AG04449 (cell line): ENCODE results near the gene NPS.

Experiments used
- CTCF ChIA-PET: fragments of 350-600 bp; formaldehyde crosslinking; extraction: SDS; loops from one replicate; lab custom pipeline; 2021; ENCODE audit warnings: antibody characterized with exemption; lab: Yijun Ruan, JAX
- POLR2A ChIA-PET: fragments of 400-600, 350-600 bp; formaldehyde crosslinking; extraction: SDS; loops from one replicate; lab custom pipeline; 2020; ENCODE audit warnings: antibody characterized with exemption, inconsistent platforms; lab: Yijun Ruan, JAX
- DNase-seq: peaks from one replicate; pipeline ENCODE4 v3.0.0-alpha.2; 2010; ENCODE audit warnings: low read depth, low spot score
- H3K4me3 ChIP-seq: 2 replicates; pipeline ENCODE4 v1.5.1; 2011; ENCODE audit warnings: low read depth, mild to moderate bottlenecking, control low read depth, low read length
- CTCF ChIP-seq: IDR thresholded peaks from one replicate; pipeline ENCODE4 v1.5.1; 2011; ENCODE audit warnings: mild to moderate bottlenecking, moderate library complexity, low read length, control low read depth, inconsistent platforms; ENCODE audit not compliant: insufficient read depth; ENCODE audit errors: missing control alignments

NPS gene

DNA sequence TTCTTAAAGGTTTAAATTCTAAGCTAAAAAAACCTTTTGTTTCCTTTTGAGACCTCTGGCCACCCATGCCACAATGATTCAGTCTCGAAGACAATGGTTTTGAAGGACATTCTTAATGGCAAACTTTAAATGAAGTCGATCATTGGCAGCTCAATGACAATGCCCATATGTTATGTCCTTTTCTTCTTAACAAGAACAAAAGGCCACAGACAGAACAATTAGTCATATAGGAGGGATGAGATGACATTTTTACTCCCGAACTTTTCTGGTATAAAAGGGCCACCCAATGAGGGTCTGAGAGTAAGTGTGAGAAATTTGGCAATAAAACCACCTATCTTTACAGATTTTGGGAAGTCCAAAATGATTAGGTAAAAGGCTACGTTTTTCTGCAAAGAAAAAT lies at the start of gene NPS:
Gene NPS (plus strand): TSS at position 301 of the 400 bp plus-strand sequence. CDS start 60 bp downstream, at position 361.
- ChIA-PET POLR2A (no interaction called here), CTCF (no interaction called here)
- DNase-seq: no peak
- no peak for TF ChIP-seq CTCF
- no peak within 1 kb of the TSS for H3K4me3 ChIP-seq

DNA sequence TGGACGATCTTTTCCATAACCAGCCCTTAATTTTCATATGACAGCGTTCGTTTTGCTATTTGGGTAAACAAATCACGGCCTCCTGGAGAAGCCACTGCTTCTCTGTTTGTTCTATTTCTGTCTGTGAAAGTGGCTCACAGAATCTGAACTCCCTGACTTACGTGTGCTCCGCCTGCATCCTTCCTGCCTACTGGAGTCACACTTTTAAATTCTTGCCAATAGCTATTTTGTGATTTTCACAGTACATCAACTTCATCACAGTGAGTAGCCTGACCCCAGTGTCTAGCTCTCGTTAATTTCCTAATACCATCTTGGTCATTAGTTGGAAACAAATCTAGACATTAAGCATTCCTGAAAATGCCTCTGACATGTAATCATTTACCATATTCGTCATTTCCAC lies 49.0 kb upstream of the NPS start:
- DNase-seq: no peak
- no peak overlapping the region for H3K4me3 ChIP-seq
- ChIA-PET CTCF (no interaction called here), POLR2A (no interaction called here)
- TF ChIP-seq CTCF: no peak

DNA sequence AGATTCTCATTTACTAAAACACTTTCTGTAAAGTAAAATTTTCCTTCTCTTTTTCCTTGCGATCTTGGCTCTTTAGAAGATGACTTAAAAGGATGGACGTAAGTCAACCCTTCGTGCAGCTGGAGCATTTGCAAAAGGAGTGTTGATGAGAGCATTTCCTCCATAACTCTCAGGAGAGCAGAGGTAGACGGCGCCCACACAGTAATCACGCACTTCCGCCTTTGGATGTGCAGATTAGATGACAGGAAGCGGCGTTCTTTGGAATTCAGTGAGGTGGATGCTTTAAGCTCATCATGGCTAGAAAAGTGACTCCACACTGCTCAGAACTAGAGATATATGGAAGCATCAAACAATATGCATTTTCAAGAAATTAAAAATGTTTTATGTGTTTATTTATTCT lies 43.0 kb upstream of the NPS start:
- DNase-seq: no peak
- CTCF ChIA-PET: no interaction called here
- TF ChIP-seq CTCF: no peak
- POLR2A ChIA-PET: no interaction called here
- no peak overlapping the region for H3K4me3 ChIP-seq

DNA sequence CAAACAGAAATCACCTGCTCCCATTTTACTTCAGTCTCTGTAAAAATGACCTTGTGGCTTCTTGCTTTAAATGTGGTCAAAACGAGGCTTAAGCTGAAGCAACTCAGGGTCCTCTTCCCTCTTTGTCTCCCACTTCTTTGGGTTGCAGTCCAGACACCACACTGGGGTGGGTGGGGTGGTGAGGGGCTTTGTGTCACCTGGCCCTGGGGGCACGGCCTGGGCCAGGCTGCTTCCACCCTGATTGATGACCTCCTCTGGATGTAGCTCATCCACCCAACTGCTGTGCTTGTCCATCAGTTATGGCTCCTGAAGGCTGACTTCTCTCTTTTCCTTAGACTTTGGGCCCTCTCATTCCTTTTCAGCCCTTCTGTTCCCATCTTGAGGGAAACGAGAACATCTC lies 26.8 kb upstream of the NPS start:
- ChIA-PET CTCF (no interaction called here), POLR2A (no interaction called here)
- H3K4me3 ChIP-seq: no peak overlapping the region

GRCh38 chr10:127523476-127523875 lies 25.6 kb upstream of the NPS start:
- CTCF ChIA-PET: no interaction called here
- DNase-seq: no peak
- no peak overlapping the region for H3K4me3 ChIP-seq
- POLR2A ChIA-PET: no interaction called here
- TF ChIP-seq CTCF: no peak

More for the DNA sequence above, 26.8 kb upstream of the NPS start:
- DNase-seq: no peak
- no peak for TF ChIP-seq CTCF

- ChIA-PET POLR2A (no interaction called here), CTCF (no interaction called here)
- TF ChIP-seq CTCF: no peak
- DNase-seq: no peak
- H3K4me3 ChIP-seq: no peak overlapping the region
Observed at GRCh38 chr10:127524229-127524628, 24.9 kb upstream of the NPS start.
